GM18505 (cell line): ENCODE measurements around the gene API5.
A peak's percentile ranks its signal among the peaks of the same experiment; 100 is the strongest.
"Not testable (repeated sequence)": the region's sequence is repeated elsewhere in the genome, so short reads cannot be mapped to it uniquely, and the experiment has no call there.

ENCODE experiments used
- ATAC-seq: cut with Tn5 transposase; IDR thresholded peaks from one replicate; pipeline ENCODE4 v1.9.1; 2021; ENCODE audit not compliant: unreplicated experiment
- POLR2A ChIP-seq: IDR thresholded peaks from 4 replicates; pipeline ENCODE4 v1.6.1; 2011; ENCODE audit warnings: borderline replicate concordance; ENCODE audit not compliant: insufficient read depth, insufficient read length; ENCODE audit errors: extremely low read depth

Gene API5

GRCh38 chr11:43327987-43328386 is 16.2 kb downstream of the API5 start:
- no peak for ATAC-seq
- TF ChIP-seq POLR2A = no peak

GRCh38 chr11:43328482-43328881 is 16.7 kb downstream of the API5 start:
- no peak for TF ChIP-seq POLR2A

DNA sequence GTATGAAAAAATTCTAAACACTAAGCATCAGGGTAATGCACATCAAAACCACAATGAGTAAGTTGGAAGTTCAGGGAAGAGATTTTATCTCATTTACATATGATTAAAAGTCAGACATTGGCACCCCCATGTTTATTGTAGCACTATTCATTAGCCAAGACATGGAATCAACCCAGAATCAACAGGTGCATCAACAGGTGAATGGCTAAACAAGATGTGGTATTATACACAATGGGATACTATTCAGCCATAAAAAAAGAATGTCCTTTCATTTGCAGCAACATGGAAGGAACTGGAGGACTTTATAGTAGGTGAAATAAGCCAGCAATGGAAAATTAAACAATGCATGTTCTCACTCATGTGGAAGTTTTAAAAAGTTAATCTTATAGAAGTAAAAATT is 29.4 kb downstream of the API5 start:
- no peak for TF ChIP-seq POLR2A

More at GRCh38 chr11:43328482-43328881, 16.7 kb downstream of the API5 start:
- no peak for ATAC-seq

GRCh38 chr11:43351426-43351825 is 39.6 kb downstream of the API5 start:
- not testable (repeated sequence) for ATAC-seq

More for the DNA sequence above, 29.4 kb downstream of the API5 start:
- no peak for ATAC-seq

- ATAC-seq = no peak
- no peak for TF ChIP-seq POLR2A
Observed at GRCh38 chr11:43354311-43354710, 42.5 kb downstream of the API5 start.

GRCh38 chr11:43356336-43356735 is 44.5 kb downstream of the API5 start:
- no peak for ATAC-seq
- no peak for TF ChIP-seq POLR2A

- no peak for TF ChIP-seq POLR2A
- no peak for ATAC-seq
Observed at GRCh38 chr11:43358279-43358800, 46.5 kb downstream of the API5 start.

GRCh38 chr11:43358801-43359421 is 47.1 kb downstream of the API5 start, which contains the start of gene TTC17:
Gene TTC17 (plus strand): TSS chr11:43358920. CDS start chr11:43358955, 35 bp downstream.
- peak; percentile 98 for TF ChIP-seq POLR2A
- peak; percentile 93 for ATAC-seq

- TF ChIP-seq POLR2A = no peak
- peak; percentile 42 for ATAC-seq
Observed at GRCh38 chr11:43359422-43359818, 47.6 kb downstream of the API5 start.

GRCh38 chr11:43360361-43361032 is 48.7 kb downstream of the API5 start:
- no peak for TF ChIP-seq POLR2A
- ATAC-seq = no peak

DNA sequence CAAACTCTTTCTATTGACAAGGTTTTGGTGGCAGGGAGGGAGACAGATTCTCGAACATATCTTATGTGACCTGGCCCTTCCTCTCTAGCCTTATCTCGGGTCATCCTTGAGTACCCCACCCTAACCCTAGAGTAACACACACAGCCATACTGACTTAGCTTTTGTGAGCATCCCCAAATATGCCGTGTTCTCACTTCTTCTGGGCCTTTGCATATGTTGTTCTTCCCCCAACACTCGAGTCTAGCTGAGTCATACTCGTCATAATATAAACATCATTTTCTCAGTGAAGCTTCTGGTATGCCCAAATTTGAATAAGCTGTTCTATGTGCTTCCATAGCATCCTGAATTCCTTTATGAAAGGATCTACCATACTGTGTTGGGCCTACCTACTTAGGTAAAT is 54.9 kb downstream of the API5 start:
- TF ChIP-seq POLR2A = no peak
- no peak for ATAC-seq

- ATAC-seq = peak; percentile 59
- TF ChIP-seq POLR2A = no peak
Observed at GRCh38 chr11:43367382-43368178, 55.8 kb downstream of the API5 start.

DNA sequence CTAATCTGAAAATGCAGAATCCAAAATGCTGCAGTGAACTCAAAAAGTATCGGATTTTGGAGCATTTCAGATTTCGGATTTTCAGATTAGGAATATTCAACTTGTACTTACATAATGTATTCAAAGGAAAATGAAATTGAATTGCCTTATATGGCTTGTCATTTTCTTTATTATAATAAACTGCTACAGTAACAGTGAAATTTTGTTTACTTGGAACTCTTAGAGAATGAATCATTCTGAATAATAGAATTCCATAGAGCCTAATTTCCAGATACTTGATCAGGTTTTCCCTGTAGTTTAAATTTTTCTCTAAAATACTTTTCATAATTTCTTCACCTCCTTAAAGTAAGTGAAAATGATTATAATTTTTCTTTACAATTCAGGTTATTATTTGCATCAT is 64.3 kb downstream of the API5 start:
- no peak for TF ChIP-seq POLR2A
- no peak for ATAC-seq

DNA sequence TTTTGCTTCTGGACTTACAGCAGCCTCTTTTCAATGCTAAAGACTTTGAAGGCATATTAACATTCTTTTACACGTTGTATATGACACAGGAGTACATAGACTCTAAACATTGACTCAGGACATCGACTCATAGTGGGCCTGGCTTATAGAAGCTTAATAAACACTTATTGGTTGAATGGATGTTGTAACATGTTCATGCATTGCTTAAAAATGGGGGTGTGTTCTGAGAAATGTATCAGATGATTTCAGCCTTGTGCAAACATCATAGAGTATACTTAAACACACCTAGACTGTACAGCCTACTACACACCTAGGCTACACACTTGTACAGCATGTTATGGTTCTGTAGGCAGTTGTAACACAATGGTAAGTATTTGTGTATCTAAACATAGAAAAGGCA is 64.8 kb downstream of the API5 start:
- no peak for TF ChIP-seq POLR2A
- ATAC-seq = no peak

DNA sequence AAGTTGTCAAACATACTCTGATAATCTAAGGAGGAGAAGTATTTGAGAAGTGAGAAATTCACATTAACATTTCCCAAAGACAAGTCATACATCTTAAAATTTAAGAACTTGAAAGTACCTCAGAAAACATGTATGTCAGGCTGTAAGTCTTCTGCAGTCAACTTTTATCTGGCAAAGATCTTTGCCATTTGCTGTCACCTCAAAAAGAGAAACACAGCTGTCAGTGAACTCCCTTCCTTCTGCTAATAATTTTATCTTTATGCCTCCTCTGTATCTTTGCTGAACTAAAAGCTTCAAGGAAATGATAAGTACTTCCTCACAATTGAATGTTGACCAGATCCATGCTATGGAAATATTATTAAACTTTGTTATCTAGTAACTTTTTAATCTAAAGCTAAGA is 65.6 kb downstream of the API5 start:
- ATAC-seq = no peak
- no peak for TF ChIP-seq POLR2A
